HCT116 (cell line): ENCODE results near the gene RPTOR. TPM values are rescaled to one million over a fixed set of nuclear protein-coding genes. Genes with fewer than 3 reads are reported as not detected.

Experiments
- ATAC-seq: fragments of 200-7000 bp; cut with Tn5 transposase; 2 replicates; pipeline ENCODE4 v1.9.1; 2020; ENCODE audit warnings: mild to moderate bottlenecking, moderate library complexity
- BruUV-seq: library from RNA; stranded (reverse); fragments of 400-500 nt; replicated peaks from 2 replicates; lab custom pipeline; 2021; lab: Mats Ljungman, UMichigan
- CTCF ChIA-PET: fragments of 300-600 bp; sonication (Branson Sonifier 250); formaldehyde crosslinking; loops from one replicate; lab custom pipeline; 2021; ENCODE audit warnings: antibody characterized with exemption; lab: Charles Lee
- POLR2A ChIA-PET: fragments of 300-600, 350-600 bp; sonication (Branson Sonifier 250); formaldehyde crosslinking; loops from one replicate; lab custom pipeline; 2021; ENCODE audit warnings: antibody characterized with exemption; lab: Charles Lee
- RAD21 ChIA-PET, 2 experiments: fragments of 300-600 bp; sonication (Branson Sonifier 250); formaldehyde crosslinking; loops; one replicate each; lab custom pipeline; 2023; ENCODE audit warnings: low total read pairs in 2 of 2; ENCODE audit not compliant: uncharacterized antibody in 2 of 2, unreplicated experiment in 2 of 2, low non-redundant PET in 1 of 2; lab: Charles Lee
- DNase-seq: peaks from one replicate; pipeline ENCODE4 v3.0.0-alpha.2; 2010; ENCODE audit warnings: low read depth, low spot score
- H2AFZ ChIP-seq: fragments of 200-600 bp; shearing (Covaris generic), sonication (generic); 2 replicates; pipeline ENCODE4 v1.6.1; 2017; ENCODE audit warnings: low read depth, mixed run types, mixed read lengths, antibody characterized with exemption, low read length; ENCODE audit not compliant: poor library complexity, severe bottlenecking
- H3K27ac ChIP-seq: 2 replicates; pipeline ENCODE4 v1.5.1; 2012; ENCODE audit warnings: low read depth, low read length
- H3K27me3 ChIP-seq: fragments of 200-600 bp; sonication (generic); 2 replicates; pipeline ENCODE4 v1.6.1; 2016; ENCODE audit warnings: mixed run types, low read length, mixed read lengths; ENCODE audit not compliant: insufficient read depth
- H3K36me3 ChIP-seq, 2 experiments: fragments of 200-500 bp in 1 of 2; fragments of 200-600 bp in 1 of 2; sonication (Bioruptor generic) in 1 of 2; sonication (generic) in 1 of 2; 2 replicates each; pipeline versions ENCODE4 v1.5.1 to v1.6.1; 2014 to 2016; ENCODE audit warnings: low read length in 2 of 2, inconsistent platforms in 1 of 2, mixed read lengths in 1 of 2, mixed run types in 1 of 2; ENCODE audit not compliant: insufficient read depth in 2 of 2, control insufficient read depth in 1 of 2
- H3K4me1 ChIP-seq, 2 experiments: fragments of 200-600 bp in 1 of 2; sonication (generic) in 1 of 2; 2 replicates each; pipeline versions ENCODE4 v1.5.1 to v1.6.1; 2012 to 2017; ENCODE audit warnings: low read length in 2 of 2, inconsistent platforms in 1 of 2, mild to moderate bottlenecking in 1 of 2, mixed read lengths in 1 of 2, mixed run types in 1 of 2, moderate library complexity in 1 of 2; ENCODE audit not compliant: insufficient read depth in 2 of 2, control insufficient read depth in 1 of 2
- H3K4me2 ChIP-seq: fragments of 200-600 bp; sonication (generic); 2 replicates; pipeline ENCODE4 v1.6.1; 2017; ENCODE audit warnings: mixed run types, low read length, mixed read lengths
- H3K4me3 ChIP-seq, 2 experiments: fragments of 200-600 bp in 1 of 2; sonication (generic) in 1 of 2; replicated peaks in 1 of 2; 2 replicates each; pipeline ENCODE4 v1.5.1; 2011 to 2016; ENCODE audit warnings: low read length in 2 of 2, control low read depth in 1 of 2, low read depth in 1 of 2, mild to moderate bottlenecking in 1 of 2, mixed read lengths in 1 of 2, mixed run types in 1 of 2
- H3K79me2 ChIP-seq: fragments of 200-600 bp; sonication (generic); 2 replicates; pipeline ENCODE4 v1.6.1; 2017; ENCODE audit warnings: mild to moderate bottlenecking, mixed run types, low read length, moderate library complexity, mixed read lengths; ENCODE audit not compliant: insufficient read depth
- H3K9ac ChIP-seq: fragments of 200-600 bp; sonication (generic); 2 replicates; pipeline ENCODE4 v1.6.1; 2016; ENCODE audit warnings: low read length, mixed read lengths
- H3K9me2 ChIP-seq: fragments of 200-600 bp; sonication (generic), shearing (Covaris generic); 2 replicates; pipeline ENCODE4 v1.6.1; 2017; ENCODE audit warnings: mixed run types, mild to moderate bottlenecking, moderate library complexity; ENCODE audit not compliant: insufficient read depth
- H3K9me3 ChIP-seq, 2 experiments: fragments of 200-500 bp in 1 of 2; fragments of 200-600 bp in 1 of 2; sonication (Bioruptor generic) in 1 of 2; sonication (generic) in 1 of 2; 2 replicates each; pipeline ENCODE4 v1.6.1; 2014 to 2017; ENCODE audit warnings: low read length in 2 of 2, mixed read lengths in 2 of 2, inconsistent platforms in 1 of 2, low read depth in 1 of 2, mild to moderate bottlenecking in 1 of 2, mixed run types in 1 of 2, moderate library complexity in 1 of 2; ENCODE audit not compliant: control insufficient read depth in 1 of 2, insufficient read depth in 1 of 2
- H4K20me1 ChIP-seq: fragments of 200-600 bp; sonication (generic), shearing (Covaris generic); 2 replicates; pipeline ENCODE4 v1.6.1; 2017; ENCODE audit warnings: mixed run types, mild to moderate bottlenecking, moderate library complexity; ENCODE audit not compliant: insufficient read depth
- CBX3 ChIP-seq: IDR thresholded peaks from 2 replicates; pipeline ENCODE4 v1.6.1; 2012; ENCODE audit warnings: low read depth
- ELF1 ChIP-seq: IDR thresholded peaks from 2 replicates; pipeline ENCODE4 v1.6.1; 2012; ENCODE audit warnings: low read depth, borderline replicate concordance
- EZH2 ChIP-seq: fragments of 200-600 bp; sonication (generic); IDR thresholded peaks from 2 replicates; pipeline ENCODE4 v1.6.1; 2017; ENCODE audit warnings: antibody characterized with exemption, mixed run types
- EZH2phosphoT487 ChIP-seq: fragments of 200-600 bp; IDR thresholded peaks from 2 replicates; pipeline ENCODE4 v1.6.1; 2018; ENCODE audit warnings: antibody characterized with exemption, borderline replicate concordance
- FOSL1 ChIP-seq: IDR thresholded peaks from 2 replicates; pipeline ENCODE4 v1.6.1; 2012; ENCODE audit warnings: low read depth
- POLR2A ChIP-seq: IDR thresholded peaks from 2 replicates; pipeline ENCODE4 v1.7.0; 2011; ENCODE audit warnings: borderline replicate concordance; ENCODE audit not compliant: insufficient read depth, insufficient read length; ENCODE audit errors: extremely low read depth
- POLR2AphosphoS5 ChIP-seq: IDR thresholded peaks from 2 replicates; pipeline ENCODE4 v1.6.1; 2011; ENCODE audit warnings: mild to moderate bottlenecking, low read depth, low read length, moderate library complexity
- RAD21 ChIP-seq: IDR thresholded peaks from 2 replicates; pipeline ENCODE4 v1.6.1; 2012; ENCODE audit warnings: low read depth, mild to moderate bottlenecking
- REST ChIP-seq: IDR thresholded peaks from 2 replicates; pipeline ENCODE4 v1.6.1; 2012; ENCODE audit warnings: low read depth
- SRF ChIP-seq: IDR thresholded peaks from 2 replicates; pipeline ENCODE4 v1.6.1; 2012; ENCODE audit warnings: low read depth
- TCF7L2 ChIP-seq: IDR thresholded peaks from 2 replicates; pipeline ENCODE4 v1.7.0; 2011; ENCODE audit warnings: borderline replicate concordance, inconsistent platforms; ENCODE audit not compliant: insufficient read depth, insufficient read length; ENCODE audit errors: extremely low read depth
- ZFX ChIP-seq: fragments of 450-650 bp; IDR thresholded peaks from 2 replicates; pipeline ENCODE4 v1.6.1; 2017
- intact Hi-C: fragments of 100-400 bp; cut with micrococcal nuclease; formaldehyde crosslinking; loops from 2 replicates; pipeline ENCODE4 v1.10.0; 2022
- total RNA-seq: library from RNA; stranded (reverse); gene quantifications from one replicate; pipeline ENCODE4 v1.2.1, GENCODE V29; 2021; ENCODE audit not compliant: unreplicated experiment
- TF ChIP-seq, protein P1 (sequence below): IDR thresholded peaks from 2 replicates; pipeline ENCODE4 v1.6.1; 2011; ENCODE audit warnings: mild to moderate bottlenecking, low read length, moderate library complexity; ENCODE audit not compliant: insufficient replicate concordance; ENCODE audit errors: extremely low read depth

RPTOR gene
- total RNA-seq, 1 experiment from 2014 or later = 69.5 TPM

- no peak for TF ChIP-seq POLR2AphosphoS5
- TF ChIP-seq EZH2phosphoT487 = no peak
- no peak for TF ChIP-seq FOSL1
- TF ChIP-seq POLR2A = no peak
- no peak for TF ChIP-seq REST
- TF ChIP-seq ZFX = no peak
- TF ChIP-seq, protein P1, sequence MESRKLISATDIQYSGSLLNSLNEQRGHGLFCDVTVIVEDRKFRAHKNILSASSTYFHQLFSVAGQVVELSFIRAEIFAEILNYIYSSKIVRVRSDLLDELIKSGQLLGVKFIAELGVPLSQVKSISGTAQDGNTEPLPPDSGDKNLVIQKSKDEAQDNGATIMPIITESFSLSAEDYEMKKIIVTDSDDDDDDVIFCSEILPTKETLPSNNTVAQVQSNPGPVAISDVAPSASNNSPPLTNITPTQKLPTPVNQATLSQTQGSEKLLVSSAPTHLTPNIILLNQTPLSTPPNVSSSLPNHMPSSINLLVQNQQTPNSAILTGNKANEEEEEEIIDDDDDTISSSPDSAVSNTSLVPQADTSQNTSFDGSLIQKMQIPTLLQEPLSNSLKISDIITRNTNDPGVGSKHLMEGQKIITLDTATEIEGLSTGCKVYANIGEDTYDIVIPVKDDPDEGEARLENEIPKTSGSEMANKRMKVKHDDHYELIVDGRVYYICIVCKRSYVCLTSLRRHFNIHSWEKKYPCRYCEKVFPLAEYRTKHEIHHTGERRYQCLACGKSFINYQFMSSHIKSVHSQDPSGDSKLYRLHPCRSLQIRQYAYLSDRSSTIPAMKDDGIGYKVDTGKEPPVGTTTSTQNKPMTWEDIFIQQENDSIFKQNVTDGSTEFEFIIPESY = no peak
- TF ChIP-seq TCF7L2 = no peak
- TF ChIP-seq EZH2 = no peak
- no peak for TF ChIP-seq SRF
- no peak for TF ChIP-seq CBX3
- no peak for TF ChIP-seq ELF1
- TF ChIP-seq RAD21 = no peak
- TF ChIP-seq, all 23 proteins: peak for 0
- Histone ChIP-seq H3K9me3 (no peaks in the 10 kb centered on the region), H3K27me3 (no peaks in the 10 kb centered on the region), H3K4me3 (no peak overlapping the region), H3K9ac (no peak overlapping the region), H3K27ac (no peak overlapping the region), H3K4me1 (peaks cover 0 to 22% of the 10 kb centered on the region in 2 experiments; a peak in 1 of 4 replicates), H3K36me3 (no peaks in the 10 kb centered on the region), H3K79me2 (peaks cover 85% of the 10 kb centered on the region), H4K20me1 (peaks cover 31% of the 10 kb centered on the region; the same call in 1 of the 2 replicates), H2AFZ (no peak overlapping the region), H3K4me2 (no peak overlapping the region), H3K9me2 (no peaks in the 10 kb centered on the region)
- no peak for DNase-seq
- BruUV-seq = no TSS peak
- RAD21 ChIA-PET = no interaction called here
- intact Hi-C loops = no loop called here
- POLR2A ChIA-PET = no interaction called here
- CTCF ChIA-PET = no interaction called here
- ATAC-seq = no peak
Observed at GRCh38 chr17:80671825-80672110, 127.1 kb downstream of the RPTOR start.
